HG03064 (cell line): ENCODE measurements around the gene AFAP1.

Experiments
- ATAC-seq: cut with Tn5 transposase; IDR thresholded peaks from one replicate; pipeline ENCODE4 v1.9.1; 2021; ENCODE audit warnings: low read depth; ENCODE audit not compliant: unreplicated experiment

The AFAP1 gene

GRCh38 chr4:7795983-7796382 is 143.7 kb downstream of the AFAP1 start:
- ATAC-seq, result no peak

- no peak for ATAC-seq
Measured at GRCh38 chr4:7793186-7793585, 146.5 kb downstream of the AFAP1 start.

GRCh38 chr4:7792616-7793015 is 147.0 kb downstream of the AFAP1 start:
- no peak for ATAC-seq

- ATAC-seq, result no peak
Measured at GRCh38 chr4:7790999-7791398, 148.7 kb downstream of the AFAP1 start.

GRCh38 chr4:7790023-7790422 is 149.6 kb downstream of the AFAP1 start:
- ATAC-seq, result no peak

- ATAC-seq, result no peak
Measured at GRCh38 chr4:7788694-7789425, 150.8 kb downstream of the AFAP1 start.

- ATAC-seq, result no peak
Measured at GRCh38 chr4:7788193-7788592, 151.5 kb downstream of the AFAP1 start.

GRCh38 chr4:7787681-7788141 is 151.9 kb downstream of the AFAP1 start:
- no peak for ATAC-seq

GRCh38 chr4:7787067-7787466 is 152.6 kb downstream of the AFAP1 start:
- ATAC-seq, result no peak

GRCh38 chr4:7786517-7786916 is 153.1 kb downstream of the AFAP1 start:
- ATAC-seq, result no peak

- ATAC-seq, result no peak
Measured at GRCh38 chr4:7786040-7786439, 153.6 kb downstream of the AFAP1 start.

- no peak for ATAC-seq
Measured at GRCh38 chr4:7785017-7785416, 154.6 kb downstream of the AFAP1 start.

GRCh38 chr4:7784131-7784870 is 155.4 kb downstream of the AFAP1 start:
- no peak for ATAC-seq

- ATAC-seq, result no peak
Measured at GRCh38 chr4:7783541-7783940, 156.1 kb downstream of the AFAP1 start.

GRCh38 chr4:7782783-7783182 is 156.9 kb downstream of the AFAP1 start:
- no peak for ATAC-seq

- no peak for ATAC-seq
Measured at GRCh38 chr4:7781993-7782392, 157.7 kb downstream of the AFAP1 start.

GRCh38 chr4:7781366-7781765 is 158.3 kb downstream of the AFAP1 start:
- ATAC-seq, result no peak

- no peak for ATAC-seq
Measured at GRCh38 chr4:7780751-7781348, 158.8 kb downstream of the AFAP1 start.

- ATAC-seq, result no peak
Measured at GRCh38 chr4:7779432-7779768, 160.3 kb downstream of the AFAP1 start.

- ATAC-seq, result no peak
Measured at GRCh38 chr4:7778510-7779431, 160.9 kb downstream of the AFAP1 start.
